Liver (tissue), 9 donors: ENCODE measurements around the gene FBXW2. TPM values are rescaled to one million over a fixed set of nuclear protein-coding genes. Genes with fewer than 3 reads are reported as not detected.

Experiments used
- DNase-seq: peaks from one replicate; pipeline ENCODE4 v3.0.0-alpha.2; 2017; ENCODE audit warnings: low spot score
- H3K27ac ChIP-seq, 2 donors: one replicate each; pipeline ENCODE4 v1.7.0; 2013; ENCODE audit warnings: inconsistent platforms in 2 of 2, low read length in 2 of 2, control low read depth in 1 of 2, low read depth in 1 of 2, mild to moderate bottlenecking in 1 of 2
- H3K27me3 ChIP-seq, 4 donors: one replicate each; pipeline versions ENCODE4 v1.6.1 to v1.7.0; 2013; ENCODE audit warnings: low read length in 3 of 4, inconsistent platforms in 1 of 4, mild to moderate bottlenecking in 1 of 4, moderate library complexity in 1 of 4; ENCODE audit not compliant: control insufficient read depth in 4 of 4, insufficient read depth in 4 of 4
- H3K36me3 ChIP-seq, 4 donors: one replicate each; pipeline versions ENCODE4 v1.6.1 to v1.7.0; 2013; ENCODE audit warnings: low read length in 3 of 4, mild to moderate bottlenecking in 3 of 4, low read depth in 1 of 4, moderate library complexity in 1 of 4; ENCODE audit not compliant: control insufficient read depth in 4 of 4, insufficient read depth in 3 of 4
- H3K4me1 ChIP-seq, 4 donors: one replicate each; pipeline versions ENCODE4 v1.6.1 to v1.7.0; 2013; ENCODE audit warnings: low read length in 3 of 4, mild to moderate bottlenecking in 3 of 4, moderate library complexity in 1 of 4; ENCODE audit not compliant: control insufficient read depth in 4 of 4, insufficient read depth in 4 of 4
- H3K4me3 ChIP-seq, 3 donors: one replicate each; pipeline versions ENCODE4 v1.6.1 to v1.7.0; 2013; ENCODE audit warnings: low read length in 3 of 3, control low read depth in 1 of 3, low read depth in 1 of 3, mild to moderate bottlenecking in 1 of 3
- H3K9ac ChIP-seq, 2 donors: one replicate each; pipeline ENCODE4 v1.7.0; 2013; ENCODE audit warnings: low read length in 2 of 2, mild to moderate bottlenecking in 2 of 2, moderate library complexity in 2 of 2, control low read depth in 1 of 2, low read depth in 1 of 2
- H3K9me3 ChIP-seq, 4 donors: one replicate each; pipeline versions ENCODE4 v1.6.1 to v1.7.0; 2013; ENCODE audit warnings: low read length in 3 of 4; ENCODE audit not compliant: control insufficient read depth in 4 of 4
- EGR1 ChIP-seq, 2 donors: IDR thresholded peaks; 2 replicates each; pipeline ENCODE4 v1.6.1; 2016 to 2018; ENCODE audit warnings: antibody characterized with exemption in 2 of 2, low read depth in 2 of 2
- FOXA1 ChIP-seq: IDR thresholded peaks from 2 replicates; pipeline ENCODE4 v1.6.1; 2016; ENCODE audit warnings: antibody characterized with exemption
- GABPA ChIP-seq, 2 donors: IDR thresholded peaks in 1 of 2; conservative IDR thresholded peaks in 1 of 2; 2 replicates each; pipeline ENCODE4 v1.6.1; 2016; ENCODE audit warnings: antibody characterized with exemption in 2 of 2, mild to moderate bottlenecking in 1 of 2, moderate library complexity in 1 of 2
- HNF4A ChIP-seq, 2 donors: conservative IDR thresholded peaks; 2 replicates each; pipeline ENCODE4 v1.6.1; 2016; ENCODE audit warnings: antibody characterized with exemption in 2 of 2, mild to moderate bottlenecking in 2 of 2
- HNF4G ChIP-seq: IDR thresholded peaks from 2 replicates; pipeline ENCODE4 v1.6.1; 2016; ENCODE audit warnings: antibody characterized with exemption
- JUND ChIP-seq, 2 donors: IDR thresholded peaks; 2 replicates each; pipeline ENCODE4 v1.6.1; 2016; ENCODE audit warnings: antibody characterized with exemption in 2 of 2
- NR2F2 ChIP-seq: IDR thresholded peaks from 2 replicates; pipeline ENCODE4 v1.6.1; 2016; ENCODE audit warnings: antibody characterized with exemption
- RAD21 ChIP-seq, 2 donors: IDR thresholded peaks; 2 replicates each; pipeline ENCODE4 v1.6.1; 2016; ENCODE audit warnings: antibody characterized with exemption in 2 of 2, mild to moderate bottlenecking in 2 of 2
- RXRA ChIP-seq, 2 donors: IDR thresholded peaks; 2 replicates each; pipeline ENCODE4 v1.6.1; 2017 to 2018; ENCODE audit warnings: antibody characterized with exemption in 2 of 2, mild to moderate bottlenecking in 1 of 2
- SP1 ChIP-seq: IDR thresholded peaks from 2 replicates; pipeline ENCODE4 v1.6.1; 2018; ENCODE audit warnings: antibody characterized with exemption, mild to moderate bottlenecking
- TAF1 ChIP-seq: conservative IDR thresholded peaks from 2 replicates; pipeline ENCODE4 v1.6.1; 2016; ENCODE audit warnings: antibody characterized with exemption, mild to moderate bottlenecking
- YY1 ChIP-seq: IDR thresholded peaks from 2 replicates; pipeline ENCODE4 v1.6.1; 2016; ENCODE audit warnings: antibody characterized with exemption, mild to moderate bottlenecking
- WGBS: extraction: QIAGEN DNeasy Blood & Tissue Kit; methylation state at CpG from one replicate; pipeline ENCODE4 v1.1.7; 2013; 5-methylcytosine and 5-hydroxymethylcytosine counted together
- polyA plus RNA-seq, 2 donors: library from polyadenylated mRNA; stranded (reverse) in 1 of 2; unstranded in 1 of 2; fragments of 200-250 nt in 1 of 2; fragments of >200 nt in 1 of 2; fragmentation: Nextera tagmentation in 1 of 2; extraction: Ambion mirVana in 1 of 2; gene quantifications; one replicate each; pipeline versions ENCODE4 v1.2.1 to v1.2.3, GENCODE V29; 2013 to 2015
- total RNA-seq, 2 donors: library from RNA; depleted of rRNA; stranded (reverse); fragments of >200 nt; gene quantifications; one replicate each; pipeline ENCODE4 v1.2.3, GENCODE V29; 2014
- TF ChIP-seq, protein P1 (sequence below): IDR thresholded peaks from 2 replicates; pipeline ENCODE4 v1.6.1; 2016; ENCODE audit warnings: antibody characterized with exemption, mild to moderate bottlenecking
- TF ChIP-seq, protein P2 (sequence below): IDR thresholded peaks from 2 replicates; pipeline ENCODE4 v1.6.1; 2016; ENCODE audit warnings: antibody characterized with exemption
- TF ChIP-seq, protein P3 (sequence below): IDR thresholded peaks from 2 replicates; pipeline ENCODE4 v1.6.1; 2016; ENCODE audit warnings: antibody characterized with exemption
- TF ChIP-seq, protein P4 (sequence below): fragments of 150-350 bp; IDR thresholded peaks from 2 replicates; pipeline ENCODE4 v1.5.1; 2017; ENCODE audit warnings: improper control_type of control experiment, low read depth, low read length; ENCODE audit not compliant: missing input control
- donor health status: healthy.
- donor health status: healthy.
- donor health status: healthy.
- donor health status: healthy.
- donor health status: healthy.

FBXW2 gene, protein sequence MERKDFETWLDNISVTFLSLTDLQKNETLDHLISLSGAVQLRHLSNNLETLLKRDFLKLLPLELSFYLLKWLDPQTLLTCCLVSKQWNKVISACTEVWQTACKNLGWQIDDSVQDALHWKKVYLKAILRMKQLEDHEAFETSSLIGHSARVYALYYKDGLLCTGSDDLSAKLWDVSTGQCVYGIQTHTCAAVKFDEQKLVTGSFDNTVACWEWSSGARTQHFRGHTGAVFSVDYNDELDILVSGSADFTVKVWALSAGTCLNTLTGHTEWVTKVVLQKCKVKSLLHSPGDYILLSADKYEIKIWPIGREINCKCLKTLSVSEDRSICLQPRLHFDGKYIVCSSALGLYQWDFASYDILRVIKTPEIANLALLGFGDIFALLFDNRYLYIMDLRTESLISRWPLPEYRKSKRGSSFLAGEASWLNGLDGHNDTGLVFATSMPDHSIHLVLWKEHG
- total RNA-seq (10 to 100 TPM; 28.2 to 40.9 TPM), polyA plus RNA-seq (10 to 100 TPM in 1 of 2 donors, 1 to 10 TPM in 1; 7.0 to 16.7 TPM)

DNA sequence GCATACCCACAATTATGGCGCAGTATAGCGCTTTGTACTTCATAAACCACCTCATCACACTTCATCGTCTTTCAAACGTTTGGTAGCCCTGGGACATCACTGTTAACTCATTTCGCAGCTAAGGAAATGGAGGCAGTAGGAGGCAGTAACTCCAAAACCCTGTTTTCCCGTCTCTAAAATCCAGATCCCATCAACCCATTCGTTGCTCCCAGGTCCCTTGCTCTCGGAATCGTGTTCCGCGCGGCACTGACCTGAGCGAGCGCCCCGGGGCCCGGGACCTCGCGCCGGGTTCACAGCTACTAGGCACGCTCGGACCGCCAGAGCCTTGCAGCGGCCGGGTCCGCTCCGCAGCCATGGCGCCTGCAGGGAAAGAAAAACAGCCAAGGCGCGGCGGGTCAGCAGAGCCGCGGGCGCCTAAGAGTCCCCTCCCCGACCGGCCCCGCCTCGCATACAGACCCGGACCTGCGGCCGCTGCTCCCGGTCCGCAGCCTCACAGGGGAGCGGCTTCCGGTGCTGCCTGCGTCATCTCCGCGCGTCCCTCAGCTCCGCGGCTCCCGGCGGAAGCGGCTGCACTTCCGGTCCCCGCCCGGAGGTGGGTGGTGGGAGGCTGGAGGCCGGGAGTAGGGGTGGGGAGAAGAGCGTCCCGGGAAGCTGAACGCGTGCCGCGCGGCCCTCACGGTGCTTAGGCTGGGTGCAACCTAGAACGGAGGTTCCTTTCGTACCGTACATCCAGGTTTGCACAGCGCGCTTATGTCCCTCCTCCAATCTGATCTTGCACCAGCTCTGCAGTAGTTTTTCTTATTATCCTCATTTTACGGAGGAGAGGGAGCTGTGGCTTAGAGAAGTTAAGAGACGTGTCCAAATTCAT, at the start of gene FBXW2:
FBXW2 (minus strand) TSS at position 519 of the 868 bp plus-strand sequence. CDS start 5,158 bp downstream, outside the sequence.
- no peaks in the 10 kb centered on the region for H3K9me3 ChIP-seq
- peaks cover 0 to 1% (median 0%) of the 10 kb centered on the region in 4 donors for H3K36me3 ChIP-seq
- peak; percentile 88 to 98 for TF ChIP-seq GABPA (IDR thresholded peaks at IDR 0.05 in 1 of 2, conservative IDR thresholded peaks at IDR 0.05 in 1 of 2)
- TF ChIP-seq, protein P1, sequence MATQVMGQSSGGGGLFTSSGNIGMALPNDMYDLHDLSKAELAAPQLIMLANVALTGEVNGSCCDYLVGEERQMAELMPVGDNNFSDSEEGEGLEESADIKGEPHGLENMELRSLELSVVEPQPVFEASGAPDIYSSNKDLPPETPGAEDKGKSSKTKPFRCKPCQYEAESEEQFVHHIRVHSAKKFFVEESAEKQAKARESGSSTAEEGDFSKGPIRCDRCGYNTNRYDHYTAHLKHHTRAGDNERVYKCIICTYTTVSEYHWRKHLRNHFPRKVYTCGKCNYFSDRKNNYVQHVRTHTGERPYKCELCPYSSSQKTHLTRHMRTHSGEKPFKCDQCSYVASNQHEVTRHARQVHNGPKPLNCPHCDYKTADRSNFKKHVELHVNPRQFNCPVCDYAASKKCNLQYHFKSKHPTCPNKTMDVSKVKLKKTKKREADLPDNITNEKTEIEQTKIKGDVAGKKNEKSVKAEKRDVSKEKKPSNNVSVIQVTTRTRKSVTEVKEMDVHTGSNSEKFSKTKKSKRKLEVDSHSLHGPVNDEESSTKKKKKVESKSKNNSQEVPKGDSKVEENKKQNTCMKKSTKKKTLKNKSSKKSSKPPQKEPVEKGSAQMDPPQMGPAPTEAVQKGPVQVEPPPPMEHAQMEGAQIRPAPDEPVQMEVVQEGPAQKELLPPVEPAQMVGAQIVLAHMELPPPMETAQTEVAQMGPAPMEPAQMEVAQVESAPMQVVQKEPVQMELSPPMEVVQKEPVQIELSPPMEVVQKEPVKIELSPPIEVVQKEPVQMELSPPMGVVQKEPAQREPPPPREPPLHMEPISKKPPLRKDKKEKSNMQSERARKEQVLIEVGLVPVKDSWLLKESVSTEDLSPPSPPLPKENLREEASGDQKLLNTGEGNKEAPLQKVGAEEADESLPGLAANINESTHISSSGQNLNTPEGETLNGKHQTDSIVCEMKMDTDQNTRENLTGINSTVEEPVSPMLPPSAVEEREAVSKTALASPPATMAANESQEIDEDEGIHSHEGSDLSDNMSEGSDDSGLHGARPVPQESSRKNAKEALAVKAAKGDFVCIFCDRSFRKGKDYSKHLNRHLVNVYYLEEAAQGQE = peak; percentile 25
- TF ChIP-seq, protein P2, sequence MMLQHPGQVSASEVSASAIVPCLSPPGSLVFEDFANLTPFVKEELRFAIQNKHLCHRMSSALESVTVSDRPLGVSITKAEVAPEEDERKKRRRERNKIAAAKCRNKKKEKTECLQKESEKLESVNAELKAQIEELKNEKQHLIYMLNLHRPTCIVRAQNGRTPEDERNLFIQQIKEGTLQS = no peak
- no peak for TF ChIP-seq HNF4G
- peak; percentile 53 for TF ChIP-seq SP1
- no peak for TF ChIP-seq JUND (IDR thresholded peaks at IDR 0.05)
- TF ChIP-seq HNF4A (conservative IDR thresholded peaks at IDR 0.05) = no peak
- peak; percentile 62 for TF ChIP-seq YY1
- peak in 1 of 2 donors; percentile 52 for TF ChIP-seq EGR1 (IDR thresholded peaks at IDR 0.05; ENCODE audit: low read depth in 2 of 2)
- peak; percentile 48 to 56 for TF ChIP-seq RAD21 (IDR thresholded peaks at IDR 0.05)
- TF ChIP-seq TAF1 = no peak
- TF ChIP-seq, protein P3, sequence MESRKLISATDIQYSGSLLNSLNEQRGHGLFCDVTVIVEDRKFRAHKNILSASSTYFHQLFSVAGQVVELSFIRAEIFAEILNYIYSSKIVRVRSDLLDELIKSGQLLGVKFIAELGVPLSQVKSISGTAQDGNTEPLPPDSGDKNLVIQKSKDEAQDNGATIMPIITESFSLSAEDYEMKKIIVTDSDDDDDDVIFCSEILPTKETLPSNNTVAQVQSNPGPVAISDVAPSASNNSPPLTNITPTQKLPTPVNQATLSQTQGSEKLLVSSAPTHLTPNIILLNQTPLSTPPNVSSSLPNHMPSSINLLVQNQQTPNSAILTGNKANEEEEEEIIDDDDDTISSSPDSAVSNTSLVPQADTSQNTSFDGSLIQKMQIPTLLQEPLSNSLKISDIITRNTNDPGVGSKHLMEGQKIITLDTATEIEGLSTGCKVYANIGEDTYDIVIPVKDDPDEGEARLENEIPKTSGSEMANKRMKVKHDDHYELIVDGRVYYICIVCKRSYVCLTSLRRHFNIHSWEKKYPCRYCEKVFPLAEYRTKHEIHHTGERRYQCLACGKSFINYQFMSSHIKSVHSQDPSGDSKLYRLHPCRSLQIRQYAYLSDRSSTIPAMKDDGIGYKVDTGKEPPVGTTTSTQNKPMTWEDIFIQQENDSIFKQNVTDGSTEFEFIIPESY = peak; percentile 43
- TF ChIP-seq, protein P4, sequence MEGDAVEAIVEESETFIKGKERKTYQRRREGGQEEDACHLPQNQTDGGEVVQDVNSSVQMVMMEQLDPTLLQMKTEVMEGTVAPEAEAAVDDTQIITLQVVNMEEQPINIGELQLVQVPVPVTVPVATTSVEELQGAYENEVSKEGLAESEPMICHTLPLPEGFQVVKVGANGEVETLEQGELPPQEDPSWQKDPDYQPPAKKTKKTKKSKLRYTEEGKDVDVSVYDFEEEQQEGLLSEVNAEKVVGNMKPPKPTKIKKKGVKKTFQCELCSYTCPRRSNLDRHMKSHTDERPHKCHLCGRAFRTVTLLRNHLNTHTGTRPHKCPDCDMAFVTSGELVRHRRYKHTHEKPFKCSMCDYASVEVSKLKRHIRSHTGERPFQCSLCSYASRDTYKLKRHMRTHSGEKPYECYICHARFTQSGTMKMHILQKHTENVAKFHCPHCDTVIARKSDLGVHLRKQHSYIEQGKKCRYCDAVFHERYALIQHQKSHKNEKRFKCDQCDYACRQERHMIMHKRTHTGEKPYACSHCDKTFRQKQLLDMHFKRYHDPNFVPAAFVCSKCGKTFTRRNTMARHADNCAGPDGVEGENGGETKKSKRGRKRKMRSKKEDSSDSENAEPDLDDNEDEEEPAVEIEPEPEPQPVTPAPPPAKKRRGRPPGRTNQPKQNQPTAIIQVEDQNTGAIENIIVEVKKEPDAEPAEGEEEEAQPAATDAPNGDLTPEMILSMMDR = peak; percentile 22
- no peak for TF ChIP-seq NR2F2
- no peak for TF ChIP-seq FOXA1
- TF ChIP-seq RXRA (IDR thresholded peaks at IDR 0.05) = peak; percentile 6 to 22
- H3K9ac ChIP-seq = peak within 1 kb of the TSS; percentile 94 to 96
- H3K27me3 ChIP-seq = no peaks in the 10 kb centered on the region
- peak; percentile 90 for DNase-seq
- H3K4me3 ChIP-seq = peak within 1 kb of the TSS; percentile 98 to 100 (median 98)
- peak within 1 kb of the TSS; percentile 83 to 92 for H3K27ac ChIP-seq
- peaks cover 0 to 46% (median 28%) of the 10 kb centered on the region in 4 donors for H3K4me1 ChIP-seq
- under 1% methylated on average over 72 of the region's 72 CpGs for WGBS
